Spleen (tissue), 11 donors: ENCODE data around the gene USF3. TPM values are rescaled to one million over a fixed set of nuclear protein-coding genes. Genes with fewer than 3 reads are reported as not detected.

Source experiments
- DNase-seq: peaks from one replicate; pipeline ENCODE4 v3.0.0-alpha.2; 2020
- H3K27ac ChIP-seq, 8 donors: fragments of 200-600 bp; sonication (generic) in 7 of 8; 1 replicate in 4 of 8; 2 replicates in 4 of 8; pipeline versions ENCODE4 v1.5.0 to v1.8.0; 2016 to 2021; ENCODE audit warnings: inconsistent platforms in 4 of 8, mild to moderate bottlenecking in 4 of 8, moderate library complexity in 1 of 8
- H3K27me3 ChIP-seq, 7 donors: fragments of 200-600 bp; sonication (generic) in 6 of 7; replicated peaks in 1 of 7; 1 replicate in 4 of 7; 2 replicates in 3 of 7; pipeline versions ENCODE4 v1.5.0 to v1.8.0; 2016 to 2021; ENCODE audit warnings: inconsistent platforms in 3 of 7, mild to moderate bottlenecking in 1 of 7
- H3K36me3 ChIP-seq, 6 donors: fragments of 200-600 bp; sonication (generic) in 5 of 6; 1 replicate in 4 of 6; 2 replicates in 2 of 6; pipeline versions ENCODE4 v1.5.0 to v1.8.0; 2016 to 2021; ENCODE audit warnings: inconsistent platforms in 2 of 6
- H3K4me1 ChIP-seq, 6 donors: fragments of 200-600 bp; sonication (generic) in 5 of 6; 1 replicate in 3 of 6; 2 replicates in 3 of 6; pipeline versions ENCODE4 v1.5.0 to v1.8.0; 2016 to 2021; ENCODE audit warnings: inconsistent platforms in 3 of 6
- H3K4me3 ChIP-seq, 8 donors: fragments of 200-600 bp; sonication (generic) in 7 of 8; 1 replicate in 4 of 8; 2 replicates in 4 of 8; pipeline versions ENCODE4 v1.5.0 to v1.8.0; 2016 to 2021; ENCODE audit warnings: inconsistent platforms in 4 of 8, mild to moderate bottlenecking in 4 of 8, moderate library complexity in 2 of 8
- H3K9me3 ChIP-seq, 8 donors: fragments of 200-600 bp; sonication (generic) in 7 of 8; 1 replicate in 4 of 8; 2 replicates in 4 of 8; pipeline versions ENCODE4 v1.5.0 to v1.8.0; 2016 to 2021; ENCODE audit warnings: inconsistent platforms in 4 of 8
- CTCF ChIP-seq, 11 experiments: fragments of 200-600 bp in 7 of 11; fragments of 450-650 bp in 4 of 11; sonication (generic) in 4 of 11; IDR thresholded peaks in 8 of 11; conservative IDR thresholded peaks in 3 of 11; 1 replicate in 7 of 11; 2 replicates in 4 of 11; pipeline versions ENCODE4 v1.4.0 to v1.8.0; 2016 to 2021; ENCODE audit warnings: antibody characterized with exemption in 11 of 11, inconsistent platforms in 4 of 11, mild to moderate bottlenecking in 1 of 11
- POLR2A ChIP-seq, 3 donors: fragments of 450-650 bp; IDR thresholded peaks; one replicate each; pipeline ENCODE4 v1.5.1; 2017; ENCODE audit warnings: antibody characterized with exemption in 3 of 3, mild to moderate bottlenecking in 1 of 3
- POLR2AphosphoS5 ChIP-seq, 3 donors: sonication (generic); formaldehyde crosslinking; IDR thresholded peaks; one replicate each; pipeline ENCODE4 v1.5.1; 2017; ENCODE audit warnings: antibody characterized with exemption in 3 of 3
- WGBS, 5 donors: extraction: QIAGEN DNeasy Blood & Tissue Kit in 3 of 5; methylation state at CpG; one replicate each; pipeline versions ENCODE4 v1.1.5 to v1.1.7; 2013 to 2018; 5-methylcytosine and 5-hydroxymethylcytosine counted together
- intact Hi-C: fragments of 100-400 bp; cut with DNase I; formaldehyde crosslinking; loops from one replicate; pipeline ENCODE4 v1.15.0; 2023; ENCODE audit warnings: low total_unique reads
- polyA plus RNA-seq, 3 donors: library from polyadenylated mRNA; stranded (reverse); fragments of 200-250 nt; gene quantifications; one replicate each; pipeline ENCODE4 v1.2.1, GENCODE V29; 2013
- total RNA-seq, 7 donors: library from RNA; depleted of rRNA in 3 of 7; stranded (reverse); fragments of >200 nt in 3 of 7; fragmentation: NEBNext Ultra II Directional in 4 of 7; extraction: Animal tissue kit (Norgen Biotek cat#: 25700) in 4 of 7; gene quantifications; one replicate each; pipeline versions ENCODE4 v1.1.0 to v1.2.1, GENCODE V29; 2016 to 2021
- donor health status: healthy with polysubstance abuse.
- donor health status: DM: no; HTN: no; CAD: no; lungs with moderate emphysema.
- donor health status: DM: no; HTN: no; CAD: no.
- donor health status: Bipolar disorder and iron deficiency.
- donor health status: healthy.
- donor health status: DM: no; HTN: no; CAD: no.
- donor health status: DM: yes; HTN: yes; CAD: no.

The USF3 gene
- total and polyA plus RNA-seq, 10 donors, result 5.5 to 36.0 (median 25.7) TPM

- no peak overlapping the region for H3K27ac ChIP-seq
- TF ChIP-seq POLR2A (IDR thresholded peaks at IDR 0.05) (no peak), CTCF (IDR thresholded peaks at IDR 0.05 in 8 of 11, conservative IDR thresholded peaks at IDR 0.05 in 3 of 11) (no peak), POLR2AphosphoS5 (IDR thresholded peaks at IDR 0.05) (no peak)
- H3K27me3 ChIP-seq, result no peaks in the 10 kb centered on the region
- peaks cover 0 to 40% (median under 1%) of the 10 kb centered on the region in 6 donors for H3K36me3 ChIP-seq
- peaks cover 0 to 21% (median 4%) of the 10 kb centered on the region in 6 donors for H3K4me1 ChIP-seq
- no peak overlapping the region for H3K4me3 ChIP-seq
- WGBS, 5 donors, result 93 to 98% (median 94%) methylated on average over 1 of the region's 1 CpG
- no peaks in the 10 kb centered on the region for H3K9me3 ChIP-seq
- DNase-seq, result no peak
- intact Hi-C loops, result no loop called here
Measured at GRCh38 chr3:113654310-113654709, 42.1 kb downstream of the USF3 start.

- TF ChIP-seq POLR2A (IDR thresholded peaks at IDR 0.05) (no peak), POLR2AphosphoS5 (IDR thresholded peaks at IDR 0.05) (no peak), CTCF (IDR thresholded peaks at IDR 0.05 in 8 of 11, conservative IDR thresholded peaks at IDR 0.05 in 3 of 11) (no peak)
- H3K27me3 ChIP-seq, result no peaks in the 10 kb centered on the region
- no peak overlapping the region for H3K4me3 ChIP-seq
- H3K4me1 ChIP-seq, result no peaks in the 10 kb centered on the region
- peaks cover 6 to 31% (median 26%) of the 10 kb centered on the region in 8 donors for H3K9me3 ChIP-seq
- intact Hi-C loops, result no loop called here
- no peak for DNase-seq
- no peak overlapping the region for H3K27ac ChIP-seq
- no peaks in the 10 kb centered on the region for H3K36me3 ChIP-seq
- WGBS, 5 donors, result 93 to 95% (median 94%) methylated on average over 6 of the region's 6 CpGs
Measured at GRCh38 chr3:113649174-113649845, 47.1 kb downstream of the USF3 start.

GRCh38 chr3:113648524-113648923, 47.9 kb downstream of the USF3 start:
- intact Hi-C loops, result no loop called here
- no peak for DNase-seq
- Histone ChIP-seq H3K9me3 (peaks cover 6 to 39% (median 34%) of the 10 kb centered on the region in 8 donors), H3K36me3 (no peaks in the 10 kb centered on the region), H3K27ac (no peak overlapping the region), H3K4me3 (no peak overlapping the region), H3K4me1 (no peaks in the 10 kb centered on the region), H3K27me3 (no peaks in the 10 kb centered on the region)
- no peak for TF ChIP-seq POLR2AphosphoS5 (IDR thresholded peaks at IDR 0.05)
- no peak for TF ChIP-seq POLR2A (IDR thresholded peaks at IDR 0.05)
- TF ChIP-seq CTCF (IDR thresholded peaks at IDR 0.05 in 8 of 11, conservative IDR thresholded peaks at IDR 0.05 in 3 of 11), result no peak

GRCh38 chr3:113643583-113643982, 52.9 kb downstream of the USF3 start:
- Histone ChIP-seq H3K9me3 (peaks cover 6 to 43% (median 35%) of the 10 kb centered on the region in 8 donors), H3K27me3 (no peaks in the 10 kb centered on the region), H3K27ac (no peak overlapping the region), H3K4me1 (no peaks in the 10 kb centered on the region), H3K4me3 (no peak overlapping the region), H3K36me3 (no peaks in the 10 kb centered on the region)
- TF ChIP-seq POLR2AphosphoS5 (IDR thresholded peaks at IDR 0.05), result no peak
- TF ChIP-seq POLR2A (IDR thresholded peaks at IDR 0.05), result no peak
- DNase-seq, result no peak
- intact Hi-C loops, result no loop called here
- WGBS, 5 donors, result 96 to 99% (median 97%) methylated on average over 7 of the region's 7 CpGs
